HEK293 (cell line): ENCODE results near the gene MPPED2.

Experiments used
- CTCF ChIP-seq: fragments of 450-650 bp; formaldehyde crosslinking; IDR thresholded peaks from 2 replicates; pipeline ENCODE4 v1.5.1; 2016; ENCODE audit warnings: missing biosample characterization, missing genetic modification characterization
- GLI4 ChIP-seq: fragments of 450-650 bp; formaldehyde crosslinking; IDR thresholded peaks from 2 replicates; pipeline ENCODE4 v1.5.1; 2016; ENCODE audit warnings: missing biosample characterization, missing genetic modification characterization
- HIC1 ChIP-seq: fragments of 450-650 bp; formaldehyde crosslinking; IDR thresholded peaks from 2 replicates; pipeline ENCODE4 v1.5.1; 2016; ENCODE audit warnings: missing biosample characterization, missing genetic modification characterization
- KLF9 ChIP-seq: fragments of 450-650 bp; formaldehyde crosslinking; IDR thresholded peaks from 2 replicates; pipeline ENCODE4 v1.5.1; 2016; ENCODE audit warnings: missing biosample characterization, missing genetic modification characterization, low read depth
- ZNF24 ChIP-seq: fragments of 450-650 bp; formaldehyde crosslinking; IDR thresholded peaks from 2 replicates; pipeline ENCODE4 v1.5.1; 2016; ENCODE audit warnings: missing biosample characterization, missing genetic modification characterization
- ZNF48 ChIP-seq: fragments of 450-650 bp; formaldehyde crosslinking; IDR thresholded peaks from 2 replicates; pipeline ENCODE4 v1.5.1; 2016; ENCODE audit warnings: missing biosample characterization, missing genetic modification characterization
- ZNF629 ChIP-seq: fragments of 450-650 bp; formaldehyde crosslinking; IDR thresholded peaks from 2 replicates; pipeline ENCODE4 v1.5.1; 2017; ENCODE audit warnings: missing biosample characterization, missing genetic modification characterization
- ZNF747 ChIP-seq: fragments of 450-650 bp; formaldehyde crosslinking; IDR thresholded peaks from 2 replicates; pipeline ENCODE4 v1.5.1; 2016; ENCODE audit warnings: missing biosample characterization, missing genetic modification characterization

GRCh38 chr11:30368394-30368793, 217.8 kb downstream of the MPPED2 start:
- TF ChIP-seq ZNF747 (tag by site-specific recombination): no peak
- no peak for TF ChIP-seq HIC1 (tag by site-specific recombination)
- TF ChIP-seq CTCF: no peak
- no peak for TF ChIP-seq ZNF24 (tag by site-specific recombination)
- TF ChIP-seq KLF9 (tag by site-specific recombination): no peak
- no peak for TF ChIP-seq GLI4 (tag by site-specific recombination)
- no peak for TF ChIP-seq ZNF48 (tag by site-specific recombination)
- TF ChIP-seq ZNF629 (tag by site-specific recombination): no peak
